GM06990 (cell line): ENCODE data around the gene ITGB2.

Experiments used
- DNase-seq: peaks from one replicate; pipeline ENCODE4 v3.0.0-alpha.2; 2011; ENCODE audit not compliant: insufficient read length; ENCODE audit errors: extremely low read depth
- H3K27me3 ChIP-seq: replicated peaks from 2 replicates; pipeline ENCODE4 v1.6.0; 2011; ENCODE audit warnings: low read length; ENCODE audit not compliant: control insufficient read depth, insufficient read depth
- H3K36me3 ChIP-seq: 2 replicates; pipeline ENCODE4 v1.5.1; 2011; ENCODE audit warnings: low read length; ENCODE audit not compliant: control insufficient read depth, insufficient read depth
- H3K4me3 ChIP-seq: replicated peaks from 2 replicates; pipeline ENCODE4 v1.5.1; 2011; ENCODE audit warnings: low read depth, mild to moderate bottlenecking, control low read depth, low read length
- TF ChIP-seq, protein P1 (sequence below): IDR thresholded peaks from 2 replicates; pipeline ENCODE4 v1.5.1; 2011; ENCODE audit warnings: low read length, control low read depth, mild to moderate bottlenecking, inconsistent platforms; ENCODE audit not compliant: insufficient read depth, poor library complexity, severe bottlenecking

ITGB2 gene

DNA sequence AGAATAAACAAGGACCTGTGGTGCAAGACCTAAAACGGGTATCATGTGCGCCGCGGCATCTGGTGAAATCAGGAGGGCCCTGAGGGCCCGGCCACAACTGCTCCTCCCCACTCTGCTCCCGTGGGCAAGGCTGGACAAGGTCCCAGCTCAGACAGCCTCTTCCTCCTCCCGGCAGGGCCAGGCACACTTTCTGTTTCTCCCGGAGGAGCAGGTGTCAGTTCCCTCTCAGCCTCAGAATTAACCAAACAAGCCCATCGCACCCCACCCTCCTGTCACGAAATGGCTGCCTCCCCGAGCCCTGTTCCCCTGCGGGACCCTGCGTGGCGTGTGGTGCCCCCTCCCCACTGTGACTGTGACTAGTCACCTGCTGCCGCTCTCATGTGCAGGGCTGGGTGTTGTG lies 62.4 kb downstream of the ITGB2 start:
- no peak for DNase-seq
- Histone ChIP-seq H3K27me3 (no peaks in the 10 kb centered on the region), H3K36me3 (peaks cover 26% of the 10 kb centered on the region), H3K4me3 (no peak overlapping the region)
- TF ChIP-seq, protein P1, sequence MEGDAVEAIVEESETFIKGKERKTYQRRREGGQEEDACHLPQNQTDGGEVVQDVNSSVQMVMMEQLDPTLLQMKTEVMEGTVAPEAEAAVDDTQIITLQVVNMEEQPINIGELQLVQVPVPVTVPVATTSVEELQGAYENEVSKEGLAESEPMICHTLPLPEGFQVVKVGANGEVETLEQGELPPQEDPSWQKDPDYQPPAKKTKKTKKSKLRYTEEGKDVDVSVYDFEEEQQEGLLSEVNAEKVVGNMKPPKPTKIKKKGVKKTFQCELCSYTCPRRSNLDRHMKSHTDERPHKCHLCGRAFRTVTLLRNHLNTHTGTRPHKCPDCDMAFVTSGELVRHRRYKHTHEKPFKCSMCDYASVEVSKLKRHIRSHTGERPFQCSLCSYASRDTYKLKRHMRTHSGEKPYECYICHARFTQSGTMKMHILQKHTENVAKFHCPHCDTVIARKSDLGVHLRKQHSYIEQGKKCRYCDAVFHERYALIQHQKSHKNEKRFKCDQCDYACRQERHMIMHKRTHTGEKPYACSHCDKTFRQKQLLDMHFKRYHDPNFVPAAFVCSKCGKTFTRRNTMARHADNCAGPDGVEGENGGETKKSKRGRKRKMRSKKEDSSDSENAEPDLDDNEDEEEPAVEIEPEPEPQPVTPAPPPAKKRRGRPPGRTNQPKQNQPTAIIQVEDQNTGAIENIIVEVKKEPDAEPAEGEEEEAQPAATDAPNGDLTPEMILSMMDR, result no peak

DNA sequence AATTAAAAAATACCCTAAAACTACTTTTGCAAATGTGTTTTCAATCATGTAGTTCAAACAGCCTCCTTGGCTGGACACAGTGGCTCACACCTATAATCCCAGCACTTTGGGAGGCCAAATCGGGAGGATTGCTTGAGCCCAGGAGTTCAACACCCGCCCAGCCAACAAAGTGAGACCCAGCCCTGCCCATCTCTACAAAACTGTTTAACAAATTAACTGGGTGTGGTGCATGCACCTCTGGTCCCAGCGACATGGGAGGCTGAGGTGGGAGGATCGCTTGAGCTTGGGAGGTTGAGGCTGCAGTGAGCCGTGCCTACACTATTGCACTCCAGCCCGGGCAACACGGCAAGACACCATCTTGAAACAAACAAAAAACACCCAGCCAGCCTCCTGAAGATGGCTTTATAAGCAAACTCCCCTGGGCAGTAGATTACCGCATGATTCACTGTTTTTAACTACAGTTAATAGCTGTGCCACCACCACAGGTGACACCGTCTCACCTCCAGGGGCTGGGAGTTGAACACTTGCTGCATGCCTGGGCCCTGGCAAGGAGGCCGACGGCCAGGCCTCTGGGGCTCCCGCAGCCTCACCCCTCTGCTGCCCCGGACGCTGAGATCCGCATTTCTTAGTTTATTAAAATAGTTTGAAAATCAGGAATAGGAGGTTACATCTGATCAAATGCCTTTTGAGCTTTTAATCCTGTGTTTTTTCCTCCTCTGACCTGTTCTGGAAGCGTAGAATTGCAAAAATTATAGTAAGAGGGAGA lies 63.4 kb downstream of the ITGB2 start:
- no peak overlapping the region for H3K4me3 ChIP-seq
- DNase-seq, result no peak
- H3K36me3 ChIP-seq, result peaks cover 28% of the 10 kb centered on the region
- no peaks in the 10 kb centered on the region for H3K27me3 ChIP-seq
- TF ChIP-seq, protein P1, result no peak

DNA sequence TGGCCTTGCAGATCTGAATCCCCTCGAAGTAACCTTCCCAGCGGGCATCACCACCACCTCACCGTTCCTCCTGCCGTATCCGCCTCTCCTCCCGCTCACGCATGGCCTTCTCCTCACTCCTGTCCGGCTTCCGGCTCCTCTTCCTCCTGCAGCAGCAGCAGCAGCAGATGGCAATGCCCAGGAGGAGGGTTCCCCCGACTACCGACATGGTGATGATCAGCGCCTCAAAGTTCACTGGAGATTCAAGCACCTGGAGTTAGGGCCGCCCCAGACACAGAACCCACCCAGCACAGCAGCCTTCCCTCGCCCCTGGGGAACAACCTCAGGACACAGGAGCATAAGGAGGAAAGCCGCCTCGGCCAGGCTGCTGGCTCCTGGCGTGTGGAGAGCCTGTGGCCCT lies 64.6 kb downstream of the ITGB2 start:
- Histone ChIP-seq H3K36me3 (peaks cover 29% of the 10 kb centered on the region), H3K4me3 (no peak overlapping the region), H3K27me3 (no peaks in the 10 kb centered on the region)
- TF ChIP-seq, protein P1, result no peak
- no peak for DNase-seq

DNA sequence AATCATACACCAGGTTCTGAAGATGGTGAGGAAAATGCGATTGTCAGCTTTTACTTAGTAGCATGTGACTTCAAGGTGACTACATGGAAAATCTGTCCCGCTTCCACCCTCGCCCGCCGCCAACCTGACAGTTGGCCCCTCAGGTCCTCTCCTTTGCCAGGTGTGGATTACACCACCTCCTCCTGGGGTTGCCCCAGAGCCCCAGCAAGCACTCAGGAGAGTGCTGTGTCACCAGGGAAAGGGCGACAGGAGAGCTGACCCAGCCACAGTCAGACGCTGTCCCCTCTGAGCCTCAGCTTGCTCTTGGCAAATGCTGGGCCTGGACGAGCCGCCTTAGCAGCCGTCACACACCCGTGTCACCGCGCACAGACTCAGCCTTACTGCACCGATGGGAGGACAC lies 65.1 kb downstream of the ITGB2 start:
- TF ChIP-seq, protein P1, result no peak
- peaks cover 29% of the 10 kb centered on the region for H3K36me3 ChIP-seq
- no peaks in the 10 kb centered on the region for H3K27me3 ChIP-seq
- DNase-seq, result no peak
- no peak overlapping the region for H3K4me3 ChIP-seq

DNA sequence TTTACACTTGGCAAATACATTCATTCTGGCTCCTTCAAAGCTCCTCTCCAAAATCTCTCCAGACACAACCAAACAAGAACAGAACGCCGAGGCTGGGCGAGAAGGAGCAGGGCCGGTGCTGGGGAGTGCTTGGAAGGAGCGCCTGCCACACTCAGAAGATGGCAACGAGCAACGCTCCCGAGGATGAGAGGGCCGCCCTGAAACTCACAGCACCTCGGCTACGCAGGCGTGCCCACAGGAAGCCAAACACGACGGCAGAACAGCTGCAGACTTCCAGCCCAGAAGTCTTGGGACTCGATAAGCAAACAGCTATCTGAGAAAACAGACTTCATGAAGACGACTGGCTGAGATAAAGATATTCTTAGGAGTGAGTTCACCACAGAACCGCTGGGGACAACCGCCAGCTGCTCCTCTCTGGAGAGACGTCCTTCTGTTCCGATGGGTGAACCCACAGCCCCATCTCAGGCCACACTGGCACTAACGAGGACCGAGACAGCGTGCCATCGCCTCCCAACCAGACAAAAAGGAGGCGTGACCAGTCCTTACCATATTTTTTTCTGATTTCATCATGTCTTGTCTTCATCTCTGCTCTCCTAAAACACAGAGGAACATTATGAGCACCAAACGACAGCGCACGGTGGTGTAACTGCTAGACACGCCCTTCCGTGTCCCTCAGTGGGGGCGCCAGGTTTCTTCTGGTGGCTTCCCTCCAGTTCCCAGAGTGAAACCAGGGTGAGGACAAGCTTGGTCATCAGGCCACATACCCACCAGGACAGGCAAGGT lies 65.8 kb downstream of the ITGB2 start:
- Histone ChIP-seq H3K4me3 (no peak overlapping the region), H3K27me3 (no peaks in the 10 kb centered on the region), H3K36me3 (peaks cover 34% of the 10 kb centered on the region)
- TF ChIP-seq, protein P1, result no peak
- no peak for DNase-seq

DNA sequence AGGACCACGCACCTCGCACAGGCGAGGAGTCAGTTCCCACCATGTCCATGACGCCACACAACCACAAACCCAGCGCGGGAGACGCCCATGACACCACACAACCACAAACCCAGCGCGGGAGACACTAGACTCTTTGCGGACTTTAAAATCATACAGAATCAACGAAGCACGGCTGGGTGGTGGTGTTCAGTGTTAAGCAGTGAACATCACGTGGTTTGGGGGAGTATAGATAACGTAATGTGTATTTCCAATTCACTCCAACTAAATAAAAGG lies 66.4 kb downstream of the ITGB2 start:
- Histone ChIP-seq H3K27me3 (no peaks in the 10 kb centered on the region), H3K36me3 (peaks cover 33% of the 10 kb centered on the region), H3K4me3 (no peak overlapping the region)
- TF ChIP-seq, protein P1, result no peak
- no peak for DNase-seq
